OCI-LY1 (cell line): ENCODE measurements around the gene RPS14.
A peak's percentile ranks its signal among the peaks of the same experiment; 100 is the strongest.

ENCODE experiments used
- H2AFZ ChIP-seq: fragments of 200-600 bp; sonication (generic), shearing (Covaris generic); 2 replicates; pipeline ENCODE4 v1.6.0; 2014; ENCODE audit warnings: antibody characterized with exemption, mild to moderate bottlenecking, low read length
- H3F3A ChIP-seq: fragments of 200-600 bp; sonication (generic), shearing (Covaris generic); 2 replicates; pipeline ENCODE4 v1.6.0; 2014; ENCODE audit warnings: mild to moderate bottlenecking, antibody characterized with exemption, low read length, moderate library complexity; ENCODE audit not compliant: insufficient read depth
- H3K27ac ChIP-seq: fragments of 200-600 bp; sonication (generic); 2 replicates; pipeline ENCODE4 v1.5.1; 2014; ENCODE audit warnings: low read length, mixed run types, mild to moderate bottlenecking, low read depth; ENCODE audit not compliant: poor library complexity, severe bottlenecking
- H3K27me3 ChIP-seq: fragments of 200-600 bp; sonication (generic); 2 replicates; pipeline ENCODE4 v1.6.0; 2014; ENCODE audit warnings: antibody characterized with exemption, mild to moderate bottlenecking, low read length, moderate library complexity; ENCODE audit not compliant: insufficient read depth
- H3K36me3 ChIP-seq: fragments of 200-600 bp; sonication (generic); 2 replicates; pipeline ENCODE4 v1.6.1; 2014; ENCODE audit warnings: mild to moderate bottlenecking, antibody characterized with exemption, low read length, moderate library complexity, mixed read lengths; ENCODE audit not compliant: insufficient read depth
- H3K4me1 ChIP-seq: fragments of 200-600 bp; sonication (generic); 2 replicates; pipeline ENCODE4 v1.5.1; 2014; ENCODE audit warnings: mild to moderate bottlenecking, low read length, moderate library complexity; ENCODE audit not compliant: insufficient read depth, severe bottlenecking
- H3K4me2 ChIP-seq: fragments of 200-600 bp; sonication (generic), shearing (Covaris generic); 2 replicates; pipeline ENCODE4 v1.6.1; 2014; ENCODE audit warnings: low read length
- H3K4me3 ChIP-seq: fragments of 200-600 bp; sonication (generic); 2 replicates; pipeline ENCODE4 v1.5.1; 2014; ENCODE audit warnings: low read length, low read depth, mild to moderate bottlenecking, mixed read lengths; ENCODE audit not compliant: poor library complexity, severe bottlenecking
- H3K79me2 ChIP-seq: fragments of 200-600 bp; shearing (Covaris generic); 2 replicates; pipeline ENCODE4 v1.6.1; 2016; ENCODE audit warnings: mixed run types, low read length, mixed read lengths; ENCODE audit not compliant: insufficient read depth
- H3K9ac ChIP-seq: fragments of 200-600 bp; sonication (generic), shearing (Covaris generic); 2 replicates; pipeline ENCODE4 v1.6.1; 2014; ENCODE audit warnings: mild to moderate bottlenecking, low read length, mixed read lengths
- H3K9me2 ChIP-seq: fragments of 200-600 bp; sonication (generic), shearing (Covaris generic); 2 replicates; pipeline ENCODE4 v1.6.1; 2014; ENCODE audit warnings: low read depth, mild to moderate bottlenecking, low read length, mixed read lengths
- H3K9me3 ChIP-seq: fragments of 200-600 bp; shearing (Covaris generic); 2 replicates; pipeline ENCODE4 v1.6.1; 2014; ENCODE audit warnings: low read length, mixed read lengths
- H4K20me1 ChIP-seq: fragments of 200-600 bp; sonication (generic), shearing (Covaris generic); 2 replicates; pipeline ENCODE4 v1.6.0; 2016; ENCODE audit warnings: mild to moderate bottlenecking, low read length; ENCODE audit not compliant: insufficient read depth
- CTCF ChIP-seq: fragments of 200-600 bp; sonication (generic), shearing (Covaris generic); IDR thresholded peaks from 2 replicates; pipeline ENCODE4 v1.5.1; 2017; ENCODE audit warnings: mild to moderate bottlenecking, antibody characterized with exemption, low read length, moderate library complexity, mixed read lengths
- EZH2 ChIP-seq: fragments of 200-600 bp; sonication (generic), shearing (Covaris generic); IDR thresholded peaks from 2 replicates; pipeline ENCODE4 v1.8.0; 2017; ENCODE audit warnings: borderline replicate concordance, mixed run types, mild to moderate bottlenecking, antibody characterized with exemption, low read length, moderate library complexity, mixed read lengths

The RPS14 gene

GRCh38 chr5:150488519-150489359, 39.2 kb upstream of the RPS14 start:
- Histone ChIP-seq H3K4me1 (peaks cover 25% of the 10 kb centered on the region), H2AFZ (no peak overlapping the region), H3K36me3 (no peaks in the 10 kb centered on the region), H3K9me2 (no peaks in the 10 kb centered on the region), H3K9me3 (no peaks in the 10 kb centered on the region), H3K27me3 (peaks cover 6% of the 10 kb centered on the region; the same call in 1 of the 2 replicates), H3K4me3 (no peak overlapping the region), H3K79me2 (no peaks in the 10 kb centered on the region), H3K9ac (no peak overlapping the region), H3F3A (no peaks in the 10 kb centered on the region), H4K20me1 (no peaks in the 10 kb centered on the region), H3K4me2 (no peak overlapping the region), H3K27ac (no peak overlapping the region)
- TF ChIP-seq CTCF (no peak), EZH2 (no peak)

GRCh38 chr5:150487199-150488061, 37.9 kb upstream of the RPS14 start:
- H3F3A ChIP-seq: no peaks in the 10 kb centered on the region
- no peak overlapping the region for H3K27ac ChIP-seq
- H3K4me2 ChIP-seq: peak overlapping the region; percentile 86
- TF ChIP-seq CTCF (peak; percentile 48), EZH2 (no peak)
- peak overlapping the region; percentile 67; the same call in 1 of the 2 replicates for H3K9ac ChIP-seq
- H2AFZ ChIP-seq: no peak overlapping the region
- H3K27me3 ChIP-seq: peaks cover 6% of the 10 kb centered on the region; the same call in 1 of the 2 replicates
- H4K20me1 ChIP-seq: no peaks in the 10 kb centered on the region
- peak overlapping the region; percentile 83 for H3K4me3 ChIP-seq
- no peaks in the 10 kb centered on the region for H3K36me3 ChIP-seq
- no peaks in the 10 kb centered on the region for H3K9me2 ChIP-seq
- H3K9me3 ChIP-seq: no peaks in the 10 kb centered on the region
- H3K79me2 ChIP-seq: no peaks in the 10 kb centered on the region
- peaks cover 25% of the 10 kb centered on the region for H3K4me1 ChIP-seq

GRCh38 chr5:150486402-150487198, 37.1 kb upstream of the RPS14 start:
- H2AFZ ChIP-seq: no peak overlapping the region

More at GRCh38 chr5:150486402-150487198, 37.1 kb upstream of the RPS14 start:
- Histone ChIP-seq H3K27me3 (peaks cover 6% of the 10 kb centered on the region; the same call in 1 of the 2 replicates), H3K9me3 (no peaks in the 10 kb centered on the region), H3K79me2 (no peaks in the 10 kb centered on the region), H3K9ac (peak overlapping the region; percentile 73), H4K20me1 (no peaks in the 10 kb centered on the region), H3K9me2 (no peaks in the 10 kb centered on the region), H3K27ac (peak overlapping the region; percentile 19), H3K4me2 (peak overlapping the region; percentile 86), H3K4me1 (peaks cover 25% of the 10 kb centered on the region), H3F3A (no peaks in the 10 kb centered on the region), H3K4me3 (peak overlapping the region; percentile 83), H3K36me3 (no peaks in the 10 kb centered on the region)
- TF ChIP-seq EZH2: no peak
- TF ChIP-seq CTCF: no peak
